Keratinocyte (primary cell): ENCODE results near the gene ITGAV. TPM values are rescaled to one million over a fixed set of nuclear protein-coding genes. Genes with fewer than 3 reads are reported as not detected.

Experiments used
- DNase-seq: peaks from one replicate; pipeline ENCODE4 v3.0.0-alpha.2; 2011; ENCODE audit warnings: low read depth, missing footprints, low spot score
- FAIRE-seq: peaks from 2 replicates; lab custom pipeline; 2011; peaks lifted over from hg19 to GRCh38; lab: Jason Lieb, UNC
- H2AFZ ChIP-seq: 2 replicates; pipeline ENCODE4 v1.6.0; 2012; ENCODE audit warnings: low read length, control low read depth, inconsistent platforms; ENCODE audit not compliant: control insufficient read depth
- H3K27ac ChIP-seq: 2 replicates; pipeline ENCODE4 v1.5.1; 2011; ENCODE audit warnings: low read length; ENCODE audit not compliant: control insufficient read depth, insufficient read depth
- H3K27me3 ChIP-seq: 3 replicates; pipeline ENCODE4 v1.6.0; 2011; ENCODE audit warnings: low read length; ENCODE audit not compliant: control insufficient read depth, insufficient read depth; ENCODE audit errors: extremely low read depth
- H3K36me3 ChIP-seq, 2 experiments: 2 replicates in 1 of 2; 3 replicates in 1 of 2; pipeline ENCODE4 v1.5.1; 2011; ENCODE audit warnings: low read length in 2 of 2, mild to moderate bottlenecking in 1 of 2; ENCODE audit not compliant: control insufficient read depth in 2 of 2, insufficient read depth in 2 of 2; ENCODE audit errors: extremely low read depth in 1 of 2
- H3K4me1 ChIP-seq: 3 replicates; pipeline ENCODE4 v1.5.1; 2011; ENCODE audit warnings: low read length; ENCODE audit not compliant: control insufficient read depth, insufficient read depth; ENCODE audit errors: extremely low read depth
- H3K4me2 ChIP-seq: 3 replicates; pipeline ENCODE4 v1.6.0; 2011; ENCODE audit warnings: low read depth, low read length; ENCODE audit not compliant: control insufficient read depth, insufficient read depth; ENCODE audit errors: extremely low read depth
- H3K4me3 ChIP-seq, 3 experiments: fragments of 200-600 bp in 1 of 3; sonication (generic) in 1 of 3; 2 replicates in 2 of 3; 3 replicates in 1 of 3; pipeline ENCODE4 v1.5.1; 2011 to 2016; ENCODE audit warnings: low read length in 3 of 3, mild to moderate bottlenecking in 3 of 3, control low read depth in 2 of 3, inconsistent platforms in 1 of 3, low read depth in 1 of 3, mixed read lengths in 1 of 3, mixed run types in 1 of 3, moderate library complexity in 1 of 3; ENCODE audit not compliant: control insufficient read depth in 2 of 3, insufficient read depth in 2 of 3; ENCODE audit errors: extremely low read depth in 1 of 3
- H3K79me2 ChIP-seq: 2 replicates; pipeline ENCODE4 v1.6.0; 2012; ENCODE audit warnings: low read length; ENCODE audit not compliant: control insufficient read depth, insufficient read depth
- H3K9ac ChIP-seq: 3 replicates; pipeline ENCODE4 v1.6.0; 2011; ENCODE audit warnings: low read length; ENCODE audit not compliant: control insufficient read depth, insufficient read depth; ENCODE audit errors: extremely low read depth
- H3K9me1 ChIP-seq: 3 replicates; pipeline ENCODE4 v1.6.0; 2011; ENCODE audit warnings: low read length; ENCODE audit not compliant: control insufficient read depth, insufficient read depth; ENCODE audit errors: extremely low read depth
- H3K9me3 ChIP-seq: 2 replicates; pipeline ENCODE4 v1.5.1; 2012; ENCODE audit warnings: low read depth, low read length; ENCODE audit not compliant: control insufficient read depth
- H4K20me1 ChIP-seq: 3 replicates; pipeline ENCODE4 v1.6.0; 2011; ENCODE audit warnings: low read length; ENCODE audit not compliant: control insufficient read depth, insufficient read depth; ENCODE audit errors: extremely low read depth
- EZH2 ChIP-seq: IDR thresholded peaks from one replicate; pipeline ENCODE4 v1.6.1; 2012; ENCODE audit warnings: inconsistent platforms, mild to moderate bottlenecking, low read length, moderate library complexity
- dilution Hi-C: fragments of 300-500 bp; cut with MboI; formaldehyde crosslinking; loops from one replicate; pipeline ENCODE4 v1.7.0; 2020; ENCODE audit warnings: low sequenced_read_pairs; ENCODE audit not compliant: extremely low pct_ligation_motif_present
- polyA minus RNA-seq, 3 experiments: library from RNA; depleted of rRNA, polyadenylated mRNA; stranded (reverse); fragments of >200 nt; gene quantifications; 1 replicate in 1 of 3; 2 replicates in 1 of 3; 3 replicates in 1 of 3; pipeline ENCODE4 v1.2.3, GENCODE V29; 2011
- polyA plus RNA-seq, 5 experiments: library from polyadenylated mRNA; depleted of rRNA in 3 of 5; stranded (reverse) in 3 of 5; stranded (forward) in 1 of 5; unstranded in 1 of 5; fragments of >200 nt; gene quantifications; 1 replicate in 1 of 5; 2 replicates in 3 of 5; 3 replicates in 1 of 5; pipeline versions ENCODE4 v1.2.1 to v1.2.3, GENCODE V29; 2011 to 2012; ENCODE audit warnings: missing spikeins in 2 of 5, low read depth in 1 of 5, low replicate concordance in 1 of 5
- TF ChIP-seq, protein P1 (sequence below), 3 experiments: IDR thresholded peaks in 1 of 3; conservative IDR thresholded peaks in 1 of 3; optimal IDR thresholded peaks in 1 of 3; 2 replicates in 2 of 3; 3 replicates in 1 of 3; pipeline versions ENCODE3 to v1.5.1; 2011; ENCODE audit warnings: low read length in 3 of 3, mild to moderate bottlenecking in 3 of 3, moderate library complexity in 2 of 3, control low read depth in 1 of 3, inconsistent platforms in 1 of 3; ENCODE audit not compliant: insufficient read depth in 2 of 3; ENCODE audit errors: extremely low read depth in 1 of 3

ITGAV gene
- polyA plus RNA-seq: 63.7 to 114 TPM (median 76.6 TPM) in 3 replicates
- 42.8 TPM for polyA plus RNA-seq (2011; ENCODE audit: low read depth)
- 12.1 and 23.3 TPM in 2 replicates for polyA plus RNA-seq (2011; cell fraction: cytosol; rRNA removed)
- 107 and 140 TPM in 2 replicates for polyA plus RNA-seq (2011; cell fraction: nucleus; rRNA removed)
- polyA plus RNA-seq (2012; ENCODE audit: low replicate concordance): 27.5 and 58.3 TPM in 2 replicates
- 70.7 to 212 TPM (median 171 TPM) in 3 replicates for polyA minus RNA-seq
- polyA minus RNA-seq (2011; cell fraction: cytosol; rRNA and poly(A)+ RNA removed): 82.9 TPM
- 321 and 568 TPM in 2 replicates for polyA minus RNA-seq (2011; cell fraction: nucleus; rRNA and poly(A)+ RNA removed)

GRCh38 chr2:186589612-186590349 lies at the start of gene ITGAV:
Gene ITGAV (plus strand): TSS chr2:186590056. CDS start chr2:186590339, 283 bp downstream.
- FAIRE-seq (no peak), DNase-seq (no peak)
- H3K79me2 ChIP-seq: peaks cover 42% of the 10 kb centered on the region
- no peaks in the 10 kb centered on the region for H3K9me3 ChIP-seq
- peak within 1 kb of the TSS; percentile 96 for H3K9ac ChIP-seq
- dilution Hi-C loops: no loop called here
- peaks cover 22% of the 10 kb centered on the region for H3K4me1 ChIP-seq
- H3K4me3 ChIP-seq: peak within 1 kb of the TSS; percentile 79 to 99 (median 97)
- peak within 1 kb of the TSS; percentile 100 for H3K4me2 ChIP-seq
- H2AFZ ChIP-seq: peak within 1 kb of the TSS; percentile 93
- peaks cover 2% of the 10 kb centered on the region for H4K20me1 ChIP-seq
- H3K27ac ChIP-seq: peak within 1 kb of the TSS; percentile 96
- H3K9me1 ChIP-seq: no peaks in the 10 kb centered on the region
- no peak for TF ChIP-seq EZH2
- TF ChIP-seq, protein P1, sequence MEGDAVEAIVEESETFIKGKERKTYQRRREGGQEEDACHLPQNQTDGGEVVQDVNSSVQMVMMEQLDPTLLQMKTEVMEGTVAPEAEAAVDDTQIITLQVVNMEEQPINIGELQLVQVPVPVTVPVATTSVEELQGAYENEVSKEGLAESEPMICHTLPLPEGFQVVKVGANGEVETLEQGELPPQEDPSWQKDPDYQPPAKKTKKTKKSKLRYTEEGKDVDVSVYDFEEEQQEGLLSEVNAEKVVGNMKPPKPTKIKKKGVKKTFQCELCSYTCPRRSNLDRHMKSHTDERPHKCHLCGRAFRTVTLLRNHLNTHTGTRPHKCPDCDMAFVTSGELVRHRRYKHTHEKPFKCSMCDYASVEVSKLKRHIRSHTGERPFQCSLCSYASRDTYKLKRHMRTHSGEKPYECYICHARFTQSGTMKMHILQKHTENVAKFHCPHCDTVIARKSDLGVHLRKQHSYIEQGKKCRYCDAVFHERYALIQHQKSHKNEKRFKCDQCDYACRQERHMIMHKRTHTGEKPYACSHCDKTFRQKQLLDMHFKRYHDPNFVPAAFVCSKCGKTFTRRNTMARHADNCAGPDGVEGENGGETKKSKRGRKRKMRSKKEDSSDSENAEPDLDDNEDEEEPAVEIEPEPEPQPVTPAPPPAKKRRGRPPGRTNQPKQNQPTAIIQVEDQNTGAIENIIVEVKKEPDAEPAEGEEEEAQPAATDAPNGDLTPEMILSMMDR (optimal IDR thresholded peaks at IDR 0.05 in 1 of 3, IDR thresholded peaks at IDR 0.05 in 1 of 3, conservative IDR thresholded peaks at IDR 0.05 in 1 of 3; ENCODE audit: extremely low read depth in 1 of 3, insufficient read depth in 2 of 3, low read length in 3 of 3): peak in 1 of 3 experiments; percentile 0
- H3K36me3 ChIP-seq: no peaks in the 10 kb centered on the region
- H3K27me3 ChIP-seq: no peaks in the 10 kb centered on the region

- no peak overlapping the region for H2AFZ ChIP-seq
Measured at GRCh38 chr2:186540941-186541340, 48.9 kb upstream of the ITGAV start.

More at GRCh38 chr2:186540941-186541340, 48.9 kb upstream of the ITGAV start:
- no peaks in the 10 kb centered on the region for H3K9me3 ChIP-seq
- no peak overlapping the region for H3K9ac ChIP-seq
- dilution Hi-C loops: no loop called here
- H3K27ac ChIP-seq: no peak overlapping the region
- TF ChIP-seq, protein P1 (optimal IDR thresholded peaks at IDR 0.05 in 1 of 3, IDR thresholded peaks at IDR 0.05 in 1 of 3, conservative IDR thresholded peaks at IDR 0.05 in 1 of 3; ENCODE audit: extremely low read depth in 1 of 3, insufficient read depth in 2 of 3, low read length in 3 of 3): no peak
- no peak for TF ChIP-seq EZH2
- no peaks in the 10 kb centered on the region for H3K9me1 ChIP-seq
- DNase-seq (no peak), FAIRE-seq (no peak)
- no peaks in the 10 kb centered on the region for H3K36me3 ChIP-seq
- no peak overlapping the region for H3K4me2 ChIP-seq
- no peaks in the 10 kb centered on the region for H3K27me3 ChIP-seq
- H3K4me1 ChIP-seq: peaks cover 34% of the 10 kb centered on the region
- H3K4me3 ChIP-seq: no peak overlapping the region
- no peaks in the 10 kb centered on the region for H4K20me1 ChIP-seq
- H3K79me2 ChIP-seq: no peaks in the 10 kb centered on the region
